Lower lobe of right lung (tissue), 2 donors: Measurements from ENCODE around the gene RNF138. TPM values are rescaled to one million over a fixed set of nuclear protein-coding genes. Genes with fewer than 3 reads are reported as not detected.
A peak's percentile ranks its signal among the peaks of the same experiment; 100 is the strongest.

Experiments used
- ATAC-seq, 2 donors: fragments of 200-7000 bp; cut with Tn5 transposase; one replicate each; pipeline ENCODE4 v1.9.1; 2020 to 2022; ENCODE audit warnings: mild to moderate bottlenecking in 2 of 2, moderate library complexity in 2 of 2
- DNase-seq: peaks from one replicate; pipeline ENCODE4 v3.0.0-alpha.2; 2020
- H3K27ac ChIP-seq: fragments of 200-600 bp; one replicate; pipeline ENCODE4 v1.8.0; 2022
- H3K27me3 ChIP-seq: fragments of 200-600 bp; one replicate; pipeline ENCODE4 v1.8.0; 2022; ENCODE audit warnings: low read depth
- H3K36me3 ChIP-seq: fragments of 200-600 bp; one replicate; pipeline ENCODE4 v1.8.0; 2022; ENCODE audit warnings: mild to moderate bottlenecking
- H3K4me1 ChIP-seq: fragments of 200-600 bp; one replicate; pipeline ENCODE4 v1.8.0; 2022
- H3K4me3 ChIP-seq: fragments of 200-600 bp; one replicate; pipeline ENCODE4 v1.8.0; 2022; ENCODE audit warnings: mild to moderate bottlenecking
- H3K9me3 ChIP-seq: fragments of 200-600 bp; one replicate; pipeline ENCODE4 v1.8.0; 2022
- intact Hi-C: fragments of 100-400 bp; cut with DNase I; formaldehyde crosslinking; loops from one replicate; pipeline ENCODE4 v1.11.0; 2022
- total RNA-seq: library from RNA; stranded (reverse); fragmentation: NEBNext Ultra II Directional; extraction: Animal tissue kit (Norgen Biotek cat#: 25700); gene quantifications from one replicate; pipeline ENCODE4 v1.2.1, GENCODE V29; 2021
- TF ChIP-seq, protein P1 (sequence below): fragments of 200-600 bp; IDR thresholded peaks from one replicate; pipeline ENCODE4 v1.8.0; 2022; ENCODE audit warnings: antibody characterized with exemption, mild to moderate bottlenecking
- donor health status: DM: no; HTN: yes; CAD: no; lungs with severe emphysema.

RNF138 gene
- total RNA-seq, 1 donor from 2014 or later: 31.0 TPM

DNA sequence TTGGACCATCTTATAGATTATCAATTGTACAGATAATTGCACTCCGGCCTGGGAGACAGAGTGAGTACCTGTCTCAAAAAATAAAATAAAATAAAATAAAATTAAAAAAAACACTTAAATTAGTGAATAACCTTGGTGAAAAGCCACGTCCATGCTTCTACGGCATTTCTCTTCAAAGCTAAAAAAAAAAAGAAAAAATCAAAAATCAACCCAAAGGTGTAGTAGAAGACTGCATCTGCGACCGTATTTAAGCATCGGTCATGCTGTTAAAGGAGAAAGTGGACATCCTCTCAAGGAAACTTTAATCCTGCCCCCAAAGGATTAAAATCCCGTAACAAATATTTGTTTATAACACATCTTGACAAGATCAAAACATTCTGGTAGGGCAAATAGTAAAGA is 350 bp upstream of the RNF138 start:
- H3K27me3 ChIP-seq: no peaks in the 10 kb centered on the region
- H3K9me3 ChIP-seq: no peaks in the 10 kb centered on the region
- H3K27ac ChIP-seq: peak overlapping the region; percentile 100
- no peak for DNase-seq
- peaks cover 7% of the 10 kb centered on the region for H3K36me3 ChIP-seq
- peak overlapping the region; percentile 94 for H3K4me3 ChIP-seq
- no peak for ATAC-seq
- H3K4me1 ChIP-seq: peaks cover 34% of the 10 kb centered on the region
- TF ChIP-seq, protein P1, sequence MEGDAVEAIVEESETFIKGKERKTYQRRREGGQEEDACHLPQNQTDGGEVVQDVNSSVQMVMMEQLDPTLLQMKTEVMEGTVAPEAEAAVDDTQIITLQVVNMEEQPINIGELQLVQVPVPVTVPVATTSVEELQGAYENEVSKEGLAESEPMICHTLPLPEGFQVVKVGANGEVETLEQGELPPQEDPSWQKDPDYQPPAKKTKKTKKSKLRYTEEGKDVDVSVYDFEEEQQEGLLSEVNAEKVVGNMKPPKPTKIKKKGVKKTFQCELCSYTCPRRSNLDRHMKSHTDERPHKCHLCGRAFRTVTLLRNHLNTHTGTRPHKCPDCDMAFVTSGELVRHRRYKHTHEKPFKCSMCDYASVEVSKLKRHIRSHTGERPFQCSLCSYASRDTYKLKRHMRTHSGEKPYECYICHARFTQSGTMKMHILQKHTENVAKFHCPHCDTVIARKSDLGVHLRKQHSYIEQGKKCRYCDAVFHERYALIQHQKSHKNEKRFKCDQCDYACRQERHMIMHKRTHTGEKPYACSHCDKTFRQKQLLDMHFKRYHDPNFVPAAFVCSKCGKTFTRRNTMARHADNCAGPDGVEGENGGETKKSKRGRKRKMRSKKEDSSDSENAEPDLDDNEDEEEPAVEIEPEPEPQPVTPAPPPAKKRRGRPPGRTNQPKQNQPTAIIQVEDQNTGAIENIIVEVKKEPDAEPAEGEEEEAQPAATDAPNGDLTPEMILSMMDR: no peak
- intact Hi-C loops: no loop called here

DNA sequence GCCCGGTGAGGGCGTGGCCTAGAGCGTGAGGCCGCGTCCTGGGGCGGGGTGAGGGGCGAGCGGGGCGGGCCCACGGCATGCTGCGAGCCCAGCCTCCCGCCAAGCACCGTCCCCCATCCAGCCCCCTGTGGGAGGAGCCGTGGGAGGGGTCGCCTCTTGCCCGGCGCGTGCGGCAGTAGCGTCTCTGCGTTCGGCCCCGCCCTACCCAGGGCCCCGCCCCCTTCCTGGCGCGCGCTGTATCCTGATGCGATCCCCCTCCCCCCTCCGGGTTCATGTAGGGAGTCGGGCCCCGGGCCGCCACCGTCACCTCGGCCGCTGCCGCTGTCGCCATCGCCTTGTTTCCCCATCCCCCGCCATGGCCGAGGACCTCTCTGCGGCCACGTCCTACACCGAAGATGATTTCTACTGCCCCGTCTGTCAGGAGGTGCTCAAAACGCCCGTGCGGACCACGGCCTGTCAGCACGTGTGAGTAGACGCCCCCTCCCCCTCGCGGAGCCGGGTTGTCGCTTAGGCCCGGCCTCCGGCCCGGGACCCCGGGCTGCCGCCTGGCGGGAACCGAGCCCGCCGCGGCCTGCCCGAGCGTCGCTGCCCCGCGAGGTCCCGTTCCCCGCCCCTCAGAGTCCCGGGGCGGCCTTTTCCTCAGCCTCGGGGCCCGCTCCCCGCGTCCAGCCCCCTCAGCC is 888 bp downstream of the RNF138 start:
- intact Hi-C loops: no loop called here
- Histone ChIP-seq H3K27me3 (no peaks in the 10 kb centered on the region), H3K36me3 (peaks cover 11% of the 10 kb centered on the region), H3K4me3 (peak overlapping the region; percentile 94), H3K27ac (peak overlapping the region; percentile 100), H3K9me3 (no peaks in the 10 kb centered on the region), H3K4me1 (peaks cover 46% of the 10 kb centered on the region)
- ATAC-seq: peak; percentile 98 to 99
- TF ChIP-seq, protein P1: no peak
- DNase-seq: peak; percentile 99

DNA sequence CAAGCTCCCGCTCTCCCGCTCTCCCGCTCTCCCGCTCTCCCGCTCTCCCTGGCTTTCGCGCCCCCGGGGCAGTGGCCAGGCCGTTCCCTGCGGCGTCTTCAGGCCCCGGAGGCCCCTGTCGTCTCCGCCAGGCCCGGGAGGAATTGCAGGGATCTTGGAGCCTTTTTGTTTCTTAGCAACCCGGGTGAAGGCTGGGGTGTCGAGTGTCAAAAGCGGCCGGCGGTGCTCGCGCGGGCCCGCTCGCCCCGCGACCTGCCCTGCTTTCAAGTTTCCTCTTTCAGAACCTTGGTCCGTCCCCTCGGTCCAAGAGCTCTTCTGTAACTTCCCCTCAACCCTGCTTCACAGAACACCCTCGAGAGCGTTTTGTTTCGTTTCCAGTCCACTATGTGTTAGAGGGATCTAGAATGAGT is 1.4 kb downstream of the RNF138 start:
- TF ChIP-seq, protein P1: no peak
- peak; percentile 41 to 44 for ATAC-seq
- no peaks in the 10 kb centered on the region for H3K9me3 ChIP-seq

DNA sequence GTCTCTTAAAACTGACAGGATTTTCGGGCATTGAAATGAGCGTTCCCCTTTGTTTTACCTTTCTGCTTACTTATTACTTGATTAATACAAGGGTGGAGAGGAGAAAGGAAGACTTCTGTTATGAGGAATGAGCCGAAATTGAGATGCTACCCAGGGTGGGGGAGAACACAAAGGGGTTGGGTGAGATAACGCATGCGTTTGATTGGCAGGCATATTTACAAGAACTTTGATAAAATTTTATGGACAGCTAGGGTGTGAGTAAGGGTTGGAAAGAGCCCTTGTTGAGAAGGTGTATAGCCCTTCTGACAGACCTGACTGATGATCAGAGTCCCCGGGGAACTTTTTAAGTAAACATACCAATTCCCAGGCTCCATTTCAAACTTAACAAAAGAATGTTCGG is 1.8 kb downstream of the RNF138 start:
- Histone ChIP-seq H3K27me3 (no peaks in the 10 kb centered on the region), H3K4me1 (peaks cover 47% of the 10 kb centered on the region), H3K4me3 (peak overlapping the region; percentile 94), H3K36me3 (peaks cover 14% of the 10 kb centered on the region), H3K9me3 (no peaks in the 10 kb centered on the region), H3K27ac (peak overlapping the region; percentile 100)
- intact Hi-C loops: no loop called here
- no peak for DNase-seq
- ATAC-seq: no peak
- TF ChIP-seq, protein P1: no peak

More for the DNA sequence above, 1.4 kb downstream of the RNF138 start:
- DNase-seq: peak; percentile 70
- H3K4me1 ChIP-seq: peaks cover 47% of the 10 kb centered on the region
- H3K27me3 ChIP-seq: no peaks in the 10 kb centered on the region
- peak overlapping the region; percentile 100 for H3K27ac ChIP-seq
- H3K4me3 ChIP-seq: peak overlapping the region; percentile 94
- peaks cover 12% of the 10 kb centered on the region for H3K36me3 ChIP-seq
- intact Hi-C loops: no loop called here

DNA sequence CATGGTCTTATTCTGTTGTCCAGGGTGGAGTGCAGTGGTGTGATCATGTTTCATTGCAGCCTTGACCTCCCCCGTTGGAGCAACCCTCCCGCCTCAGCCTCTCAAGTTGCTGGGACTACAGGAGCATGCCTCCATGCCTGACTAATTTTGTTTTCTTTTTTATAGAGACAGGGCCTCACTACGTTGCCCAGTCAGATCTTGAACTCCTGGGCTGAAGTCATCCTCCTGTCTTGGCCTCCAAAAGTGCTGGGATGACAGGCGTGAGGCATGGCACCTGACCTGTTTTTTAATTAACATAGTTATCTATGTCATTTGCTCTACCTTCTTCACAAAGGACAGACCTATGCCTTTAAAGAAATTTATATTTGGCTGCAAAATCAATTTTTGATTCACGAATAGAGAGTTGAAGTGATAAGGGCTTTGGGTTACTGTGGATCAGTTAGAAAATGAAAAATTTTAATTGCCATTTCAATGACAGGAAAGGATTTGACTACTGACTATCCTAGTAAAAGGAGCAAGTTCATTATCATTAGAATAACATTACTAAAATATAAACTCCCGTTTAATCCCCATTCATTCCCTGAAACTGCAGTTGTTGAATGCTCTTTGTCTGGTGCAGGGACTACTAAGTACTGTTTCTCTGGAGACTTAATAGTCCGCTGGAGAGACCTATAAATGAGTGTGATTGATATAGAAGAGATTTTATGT is 3.7 kb downstream of the RNF138 start:
- ATAC-seq (no peak), DNase-seq (no peak)
- TF ChIP-seq, protein P1: no peak
- peaks cover 14% of the 10 kb centered on the region for H3K36me3 ChIP-seq
- no peaks in the 10 kb centered on the region for H3K9me3 ChIP-seq
- intact Hi-C loops: no loop called here
- peaks cover 61% of the 10 kb centered on the region for H3K4me1 ChIP-seq
- no peak overlapping the region for H3K4me3 ChIP-seq
- H3K27me3 ChIP-seq: no peaks in the 10 kb centered on the region
- no peak overlapping the region for H3K27ac ChIP-seq
